Measurements from ENCODE around the gene UBE2E3.

The UBE2E3 gene

GRCh38 chr2:181070119-181070835, 89.9 kb downstream of the UBE2E3 start:
- TF ChIP-seq EZH2 (IDR thresholded peaks at IDR 0.05; ENCODE audit: borderline replicate concordance, low read length), result no peak
- no peak for TF ChIP-seq CTCF (IDR thresholded peaks at IDR 0.05; ENCODE audit: low read length)
- Histone ChIP-seq H3K36me3 (ENCODE audit: insufficient read depth, low read length) (no peaks in the 10 kb centered on the region), H4K20me1 (ENCODE audit: insufficient read depth, low read length) (no peaks in the 10 kb centered on the region), H3K9me2 (ENCODE audit: low read depth, low read length) (no peaks in the 10 kb centered on the region), H3F3A (ENCODE audit: insufficient read depth, low read length) (no peaks in the 10 kb centered on the region), H3K4me1 (ENCODE audit: insufficient read depth, low read length, severe bottlenecking) (no peaks in the 10 kb centered on the region), H3K4me3 (ENCODE audit: low read depth, low read length, poor library complexity, severe bottlenecking) (no peak overlapping the region), H3K27me3 (ENCODE audit: insufficient read depth, low read length) (no peaks in the 10 kb centered on the region), H3K9me3 (ENCODE audit: low read length) (no peaks in the 10 kb centered on the region), H3K79me2 (ENCODE audit: insufficient read depth, low read length) (no peaks in the 10 kb centered on the region), H3K27ac (ENCODE audit: low read depth, low read length, poor library complexity, severe bottlenecking) (no peak overlapping the region), H3K4me2 (ENCODE audit: low read length) (no peak overlapping the region), H2AFZ (ENCODE audit: low read length) (no peak overlapping the region), H3K9ac (ENCODE audit: low read length) (no peak overlapping the region)

GRCh38 chr2:181070836-181071200, 90.4 kb downstream of the UBE2E3 start:
- H3K27me3 ChIP-seq (ENCODE audit: insufficient read depth, low read length), result no peaks in the 10 kb centered on the region
- H3K27ac ChIP-seq (ENCODE audit: low read depth, low read length, poor library complexity, severe bottlenecking), result no peak overlapping the region
- no peak overlapping the region for H2AFZ ChIP-seq (ENCODE audit: low read length)
- H3K79me2 ChIP-seq (ENCODE audit: insufficient read depth, low read length), result no peaks in the 10 kb centered on the region
- H3K4me1 ChIP-seq (ENCODE audit: insufficient read depth, low read length, severe bottlenecking), result no peaks in the 10 kb centered on the region
- H3F3A ChIP-seq (ENCODE audit: insufficient read depth, low read length), result no peaks in the 10 kb centered on the region
- no peaks in the 10 kb centered on the region for H3K9me3 ChIP-seq (ENCODE audit: low read length)
- no peaks in the 10 kb centered on the region for H3K36me3 ChIP-seq (ENCODE audit: insufficient read depth, low read length)
- no peak overlapping the region for H3K4me3 ChIP-seq (ENCODE audit: low read depth, low read length, poor library complexity, severe bottlenecking)
- H3K9me2 ChIP-seq (ENCODE audit: low read depth, low read length), result no peaks in the 10 kb centered on the region
- TF ChIP-seq EZH2 (IDR thresholded peaks at IDR 0.05; ENCODE audit: borderline replicate concordance, low read length), result no peak
- TF ChIP-seq CTCF (IDR thresholded peaks at IDR 0.05; ENCODE audit: low read length), result no peak
- H3K4me2 ChIP-seq (ENCODE audit: low read length), result no peak overlapping the region
- no peaks in the 10 kb centered on the region for H4K20me1 ChIP-seq (ENCODE audit: insufficient read depth, low read length)
- H3K9ac ChIP-seq (ENCODE audit: low read length), result no peak overlapping the region

GRCh38 chr2:181072486-181073235, 92.3 kb downstream of the UBE2E3 start:
- Histone ChIP-seq H3K36me3 (ENCODE audit: insufficient read depth, low read length) (no peaks in the 10 kb centered on the region), H3K27me3 (ENCODE audit: insufficient read depth, low read length) (no peaks in the 10 kb centered on the region), H3K9ac (ENCODE audit: low read length) (no peak overlapping the region), H4K20me1 (ENCODE audit: insufficient read depth, low read length) (no peaks in the 10 kb centered on the region), H3K4me3 (ENCODE audit: low read depth, low read length, poor library complexity, severe bottlenecking) (no peak overlapping the region), H3K27ac (ENCODE audit: low read depth, low read length, poor library complexity, severe bottlenecking) (no peak overlapping the region), H3K4me2 (ENCODE audit: low read length) (no peak overlapping the region), H3K9me2 (ENCODE audit: low read depth, low read length) (no peaks in the 10 kb centered on the region), H3K4me1 (ENCODE audit: insufficient read depth, low read length, severe bottlenecking) (no peaks in the 10 kb centered on the region), H2AFZ (ENCODE audit: low read length) (no peak overlapping the region), H3K79me2 (ENCODE audit: insufficient read depth, low read length) (no peaks in the 10 kb centered on the region), H3K9me3 (ENCODE audit: low read length) (no peaks in the 10 kb centered on the region), H3F3A (ENCODE audit: insufficient read depth, low read length) (no peaks in the 10 kb centered on the region)
- TF ChIP-seq CTCF (IDR thresholded peaks at IDR 0.05; ENCODE audit: low read length), result no peak
- no peak for TF ChIP-seq EZH2 (IDR thresholded peaks at IDR 0.05; ENCODE audit: borderline replicate concordance, low read length)
